ENCODE data around the gene RAB7A. TPM values are rescaled to one million over a fixed set of nuclear protein-coding genes. Genes with fewer than 3 reads are reported as not detected.

The RAB7A gene
- total RNA-seq, 4 donors from 2014 or later, result 89.2 to 128 (median 114) TPM

DNA sequence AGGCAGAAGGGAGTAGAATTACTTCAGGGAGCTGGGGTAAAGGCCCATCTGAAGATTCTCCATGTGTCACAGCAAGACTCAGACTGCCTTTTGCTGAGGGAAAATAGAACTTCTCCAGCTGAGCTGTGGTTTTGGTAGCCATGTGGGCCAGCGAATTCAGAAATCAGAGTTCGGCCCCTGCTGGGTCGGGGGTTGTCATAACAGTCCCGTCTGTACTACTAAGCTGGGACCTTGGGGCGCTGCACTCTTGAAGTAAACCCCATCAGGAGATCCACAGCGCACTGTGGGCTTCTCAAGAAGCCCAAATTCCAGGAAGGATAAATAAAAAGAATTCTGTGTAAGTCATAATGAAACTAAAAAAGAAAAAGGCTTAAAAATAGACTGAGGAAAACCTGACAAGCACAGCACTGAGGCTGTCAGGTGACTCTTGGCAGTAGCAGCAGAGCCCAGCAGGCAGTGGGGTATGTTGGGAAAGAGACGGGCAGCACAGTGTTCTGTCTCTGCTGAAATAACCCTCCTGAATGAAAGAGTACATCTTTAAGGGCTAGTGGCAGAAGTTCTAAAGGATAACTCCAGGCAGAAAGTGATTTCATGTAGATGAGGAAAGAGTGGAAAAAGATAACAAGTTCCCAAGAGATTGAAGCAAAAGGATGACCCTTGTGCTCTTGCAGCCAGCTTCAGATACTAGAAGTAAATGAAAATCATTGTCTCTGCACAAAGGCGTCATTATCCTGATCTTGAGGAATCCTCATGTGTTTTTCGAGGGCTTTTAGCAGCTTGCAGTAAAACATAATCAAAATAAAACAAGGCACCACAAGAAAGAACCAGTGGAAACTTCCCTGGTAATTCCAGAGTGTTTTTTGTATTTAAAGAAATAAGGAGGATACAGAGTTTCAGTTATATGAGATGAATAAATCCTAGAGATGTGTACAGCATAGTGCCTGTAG, 74.5 kb downstream of the RAB7A start:
- no peak for DNase-seq (ENCODE audit: low spot score in 2 of 2)
- no peaks in the 10 kb centered on the region for H3K9me3 ChIP-seq
- no peak overlapping the region for H3K4me3 ChIP-seq
- H3K36me3 ChIP-seq, result peaks cover 2 to 46% (median 8%) of the 10 kb centered on the region in 3 donors
- TF ChIP-seq POLR2A (IDR thresholded peaks at IDR 0.05), result no peak
- peak in 1 of 2 donors; percentile 37 for TF ChIP-seq EP300 (IDR thresholded peaks at IDR 0.05)
- TF ChIP-seq, protein P1, sequence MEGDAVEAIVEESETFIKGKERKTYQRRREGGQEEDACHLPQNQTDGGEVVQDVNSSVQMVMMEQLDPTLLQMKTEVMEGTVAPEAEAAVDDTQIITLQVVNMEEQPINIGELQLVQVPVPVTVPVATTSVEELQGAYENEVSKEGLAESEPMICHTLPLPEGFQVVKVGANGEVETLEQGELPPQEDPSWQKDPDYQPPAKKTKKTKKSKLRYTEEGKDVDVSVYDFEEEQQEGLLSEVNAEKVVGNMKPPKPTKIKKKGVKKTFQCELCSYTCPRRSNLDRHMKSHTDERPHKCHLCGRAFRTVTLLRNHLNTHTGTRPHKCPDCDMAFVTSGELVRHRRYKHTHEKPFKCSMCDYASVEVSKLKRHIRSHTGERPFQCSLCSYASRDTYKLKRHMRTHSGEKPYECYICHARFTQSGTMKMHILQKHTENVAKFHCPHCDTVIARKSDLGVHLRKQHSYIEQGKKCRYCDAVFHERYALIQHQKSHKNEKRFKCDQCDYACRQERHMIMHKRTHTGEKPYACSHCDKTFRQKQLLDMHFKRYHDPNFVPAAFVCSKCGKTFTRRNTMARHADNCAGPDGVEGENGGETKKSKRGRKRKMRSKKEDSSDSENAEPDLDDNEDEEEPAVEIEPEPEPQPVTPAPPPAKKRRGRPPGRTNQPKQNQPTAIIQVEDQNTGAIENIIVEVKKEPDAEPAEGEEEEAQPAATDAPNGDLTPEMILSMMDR (IDR thresholded peaks at IDR 0.05), result no peak
- WGBS, 2 donors, result 40 to 60% methylated on average over 9 of the region's 9 CpGs
- H3K27me3 ChIP-seq, result no peaks in the 10 kb centered on the region
- H3K4me1 ChIP-seq, result peaks cover 0 to 57% (median 13%) of the 10 kb centered on the region in 4 donors
- H3K27ac ChIP-seq, result peak overlapping the region; percentile 52 to 82 (median 66)

DNA sequence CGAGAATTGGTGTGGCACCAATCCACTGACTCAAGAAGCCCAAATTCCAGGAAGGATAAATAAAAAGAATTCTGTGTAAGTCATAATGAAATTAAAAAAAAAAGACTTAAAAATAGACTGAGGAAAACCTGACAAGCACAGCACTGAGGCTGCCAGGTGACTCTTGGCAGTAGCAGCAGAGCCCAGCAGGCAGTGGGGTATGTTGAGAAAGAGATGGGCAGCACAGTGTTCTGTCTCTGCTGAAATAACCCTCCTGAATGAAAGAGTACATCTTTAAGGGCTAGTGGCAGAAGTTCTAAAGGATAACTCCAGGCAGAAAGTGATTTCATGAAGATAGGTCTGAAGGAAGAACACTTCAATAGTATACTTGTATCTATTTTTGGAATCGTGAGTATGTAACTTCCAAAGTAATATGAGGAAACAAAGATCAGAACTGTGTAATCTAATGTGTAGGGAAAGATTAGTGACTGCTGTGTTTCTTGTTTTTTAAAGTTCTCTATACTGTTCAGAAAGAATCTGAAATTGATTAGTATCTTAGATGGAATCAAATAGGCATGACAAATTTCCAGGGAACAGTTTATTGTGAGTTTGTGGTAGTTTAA, 75.9 kb downstream of the RAB7A start:
- Histone ChIP-seq H3K36me3 (peaks cover 2 to 49% (median 8%) of the 10 kb centered on the region in 3 donors), H3K27me3 (no peaks in the 10 kb centered on the region), H3K9me3 (no peaks in the 10 kb centered on the region), H3K4me3 (no peak overlapping the region), H3K27ac (peak overlapping the region in 3 of 4 donors; percentile 20 to 82 (median 78)), H3K4me1 (peaks cover 0 to 59% (median 13%) of the 10 kb centered on the region in 4 donors)
- no peak for DNase-seq (ENCODE audit: low spot score in 2 of 2)
- TF ChIP-seq POLR2A (IDR thresholded peaks at IDR 0.05), result no peak
- TF ChIP-seq, protein P1 (IDR thresholded peaks at IDR 0.05), result no peak
- no peak for TF ChIP-seq EP300 (IDR thresholded peaks at IDR 0.05)
- 57% methylated on average over 2 of the region's 2 CpGs for WGBS, 2 donors

DNA sequence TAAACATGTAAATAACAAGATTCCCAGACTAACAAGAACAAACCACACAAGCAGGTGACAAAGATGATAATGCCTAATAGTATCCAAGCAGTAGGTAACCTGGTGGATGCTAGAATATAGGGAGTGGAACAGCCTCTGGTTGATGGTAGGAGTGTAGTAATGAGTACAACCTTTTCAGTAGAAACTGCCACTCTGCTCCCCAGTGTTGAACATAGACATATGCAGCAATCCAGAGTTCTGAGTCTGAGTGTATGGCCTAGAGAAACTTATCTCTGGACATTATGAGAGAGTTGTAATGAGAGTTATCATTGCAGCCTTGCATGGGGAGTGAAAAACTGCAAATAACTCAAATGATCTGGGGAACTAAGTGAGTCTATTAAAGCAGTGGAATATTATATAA, 77.3 kb downstream of the RAB7A start:
- TF ChIP-seq EP300 (IDR thresholded peaks at IDR 0.05) (no peak), POLR2A (IDR thresholded peaks at IDR 0.05) (no peak)
- TF ChIP-seq, protein P1 (IDR thresholded peaks at IDR 0.05), result no peak
- peaks cover 0 to 72% (median 13%) of the 10 kb centered on the region in 4 donors for H3K4me1 ChIP-seq
- peak overlapping the region in 3 of 4 donors; percentile 36 to 60 (median 41) for H3K27ac ChIP-seq
- H3K27me3 ChIP-seq, result no peaks in the 10 kb centered on the region
- H3K36me3 ChIP-seq, result peaks cover 2 to 44% (median 8%) of the 10 kb centered on the region in 3 donors
- H3K9me3 ChIP-seq, result no peaks in the 10 kb centered on the region
- H3K4me3 ChIP-seq, result no peak overlapping the region
- DNase-seq (ENCODE audit: low spot score in 2 of 2), result no peak

DNA sequence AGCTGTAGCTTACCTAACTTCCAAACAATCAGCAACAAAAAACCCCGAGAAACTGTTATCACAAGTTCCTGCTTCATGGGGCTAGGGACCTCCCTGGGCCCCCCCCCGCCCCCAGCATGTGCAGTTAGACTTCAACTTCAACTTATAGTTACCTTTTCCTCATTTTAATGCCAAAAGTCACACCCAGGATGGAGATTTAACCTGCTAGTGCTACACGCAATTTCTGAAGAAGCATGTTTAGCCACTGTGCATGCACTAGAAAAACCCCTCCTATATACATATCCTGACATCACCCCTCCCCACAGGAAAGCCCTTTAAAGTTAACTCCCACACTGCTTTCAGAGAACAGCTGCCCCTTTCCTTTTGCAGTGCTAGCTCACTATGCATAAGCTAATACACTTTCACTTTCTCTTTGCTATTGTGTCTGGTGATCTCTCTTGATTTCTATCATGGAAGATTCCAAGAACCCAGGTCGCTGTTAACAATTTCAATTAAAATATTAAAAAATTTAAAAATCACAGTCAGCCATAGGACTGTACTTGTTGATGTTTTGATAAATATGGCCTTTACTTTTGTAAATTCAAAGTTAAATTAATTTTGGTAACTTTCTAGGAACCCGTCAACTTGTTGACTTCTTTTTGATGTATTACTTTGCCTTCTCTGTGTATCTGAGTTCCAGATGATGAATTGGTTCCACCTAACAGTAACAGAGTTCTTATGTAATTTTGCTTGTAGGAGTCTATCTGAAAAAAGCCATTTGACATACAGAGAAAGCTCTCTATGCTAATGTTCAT, 78.2 kb downstream of the RAB7A start:
- DNase-seq (ENCODE audit: low spot score in 2 of 2), result no peak
- TF ChIP-seq POLR2A (IDR thresholded peaks at IDR 0.05), result no peak
- TF ChIP-seq EP300 (IDR thresholded peaks at IDR 0.05), result no peak
- TF ChIP-seq, protein P1 (IDR thresholded peaks at IDR 0.05), result no peak
- H3K27ac ChIP-seq, result peak overlapping the region; percentile 36 to 60 (median 47)
- peak overlapping the region in 2 of 4 donors; percentile 9 to 22 for H3K4me3 ChIP-seq
- H3K36me3 ChIP-seq, result peaks cover 0 to 35% (median 3%) of the 10 kb centered on the region in 3 donors
- WGBS, 2 donors, result 47 to 48% methylated on average over 5 of the region's 5 CpGs
- peaks cover 0 to 81% (median 17%) of the 10 kb centered on the region in 4 donors for H3K4me1 ChIP-seq
- H3K27me3 ChIP-seq, result no peaks in the 10 kb centered on the region
- no peaks in the 10 kb centered on the region for H3K9me3 ChIP-seq
